B cell (primary cell): ENCODE measurements around the gene BTRC. TPM values are rescaled to one million over a fixed set of nuclear protein-coding genes. Genes with fewer than 3 reads are reported as not detected.
"Not testable (repeated sequence)": the region's sequence is repeated elsewhere in the genome, so short reads cannot be mapped to it uniquely, and the experiment has no call there.

Experiments
- ATAC-seq: fragments of 200-7000 bp; cut with Tn5 transposase; one replicate; pipeline ENCODE4 v1.10.0; 2021; ENCODE audit warnings: low read depth, mild to moderate bottlenecking, moderate number of reproducible peaks, moderate library complexity
- CTCF ChIA-PET: fragments of 350-600 bp; sonication (Branson Sonifier 250); formaldehyde crosslinking; loops from one replicate; lab custom pipeline; 2021; ENCODE audit warnings: antibody characterized with exemption, inconsistent platforms; lab: Charles Lee
- POLR2A ChIA-PET: fragments of 350-600 bp; sonication (Branson Sonifier 250); formaldehyde crosslinking; loops from one replicate; lab custom pipeline; 2021; ENCODE audit warnings: antibody characterized with exemption; lab: Charles Lee
- DNase-seq: peaks from one replicate; pipeline ENCODE4 v3.0.0; 2013
- H2AFZ ChIP-seq: 2 replicates; pipeline ENCODE4 v1.6.1; 2012; ENCODE audit warnings: mild to moderate bottlenecking, low read depth, low read length; ENCODE audit not compliant: insufficient read depth, poor library complexity, severe bottlenecking
- H3K27ac ChIP-seq, 2 donors: 1 replicate in 1 of 2; 2 replicates in 1 of 2; pipeline ENCODE4 v1.5.1; 2012 to 2013; ENCODE audit warnings: low read length in 2 of 2, mild to moderate bottlenecking in 2 of 2, moderate library complexity in 1 of 2
- H3K27me3 ChIP-seq, 4 experiments: fragments of 200-600 bp in 1 of 4; sonication (generic) in 1 of 4; replicated peaks in 1 of 4; 1 replicate in 2 of 4; 2 replicates in 2 of 4; pipeline versions ENCODE4 v1.6.1 to v1.7.0; 2013 to 2016; ENCODE audit warnings: low read length in 3 of 4, mild to moderate bottlenecking in 2 of 4, mixed read lengths in 1 of 4, moderate library complexity in 1 of 4; ENCODE audit not compliant: insufficient read depth in 4 of 4, control insufficient read depth in 3 of 4; ENCODE audit errors: control extremely low read depth in 1 of 4
- H3K36me3 ChIP-seq, 2 experiments: replicated peaks in 1 of 2; 1 replicate in 1 of 2; 2 replicates in 1 of 2; pipeline versions ENCODE4 v1.6.1 to v1.7.1; 2013; ENCODE audit warnings: low read length in 1 of 2; ENCODE audit not compliant: insufficient read depth in 2 of 2, control insufficient read depth in 1 of 2; ENCODE audit errors: control extremely low read depth in 1 of 2, extremely low read depth in 1 of 2
- H3K4me1 ChIP-seq, 2 donors: fragments of 200-600 bp in 1 of 2; sonication (generic) in 1 of 2; 1 replicate in 1 of 2; 2 replicates in 1 of 2; pipeline versions ENCODE4 v1.5.1 to v1.6.1; 2013 to 2017; ENCODE audit warnings: low read length in 2 of 2; ENCODE audit not compliant: control insufficient read depth in 2 of 2, insufficient read depth in 2 of 2
- H3K4me2 ChIP-seq: replicated peaks from 2 replicates; pipeline ENCODE3; 2012; ENCODE audit warnings: mild to moderate bottlenecking, low read depth, low read length; ENCODE audit not compliant: poor library complexity, severe bottlenecking
- H3K4me3 ChIP-seq, 5 experiments: fragments of 200-600 bp in 1 of 5; sonication (generic) in 1 of 5; 1 replicate in 3 of 5; 2 replicates in 2 of 5; pipeline versions ENCODE4 v1.5.1 to v1.7.0; 2011 to 2016; ENCODE audit warnings: low read length in 4 of 5, mild to moderate bottlenecking in 4 of 5, low read depth in 2 of 5, control low read depth in 1 of 5, moderate library complexity in 1 of 5; ENCODE audit not compliant: insufficient read depth in 1 of 5; ENCODE audit errors: control extremely low read depth in 1 of 5, extremely low read depth in 1 of 5
- H3K79me2 ChIP-seq: fragments of 200-600 bp; sonication (generic); one replicate; pipeline ENCODE4 v1.6.0; 2016; ENCODE audit warnings: low read length; ENCODE audit not compliant: control insufficient read depth, insufficient read depth
- H3K9ac ChIP-seq: fragments of 200-600 bp; sonication (generic); 2 replicates; pipeline ENCODE4 v1.6.1; 2017; ENCODE audit warnings: mild to moderate bottlenecking, low read length, moderate library complexity
- H3K9me3 ChIP-seq, 3 donors: one replicate each; pipeline versions ENCODE4 v1.6.1 to v1.7.1; 2013; ENCODE audit warnings: low read length in 2 of 3; ENCODE audit not compliant: control insufficient read depth in 2 of 3, insufficient read depth in 1 of 3; ENCODE audit errors: control extremely low read depth in 1 of 3
- H4K20me1 ChIP-seq: 2 replicates; pipeline ENCODE4 v1.6.0; 2012; ENCODE audit warnings: mild to moderate bottlenecking, low read length; ENCODE audit not compliant: insufficient read depth, control insufficient read depth, poor library complexity, severe bottlenecking
- H3K27ac Mint-ChIP-seq: one replicate; pipeline ENCODE4 v1.8.0; 2021; ENCODE audit warnings: mixed read lengths
- H3K27me3 Mint-ChIP-seq: one replicate; pipeline ENCODE4 v1.8.0; 2021; ENCODE audit warnings: mixed read lengths
- H3K4me1 Mint-ChIP-seq: one replicate; pipeline ENCODE4 v1.8.0; 2021; ENCODE audit warnings: mixed read lengths
- H3K4me3 Mint-ChIP-seq: one replicate; pipeline ENCODE4 v1.8.0; 2021; ENCODE audit warnings: mixed read lengths
- H3K9me3 Mint-ChIP-seq: one replicate; pipeline ENCODE4 v1.8.0; 2022; ENCODE audit warnings: mixed read lengths; ENCODE audit not compliant: insufficient read depth
- CTCF ChIP-seq: fragments of 200-600 bp; IDR thresholded peaks from one replicate; pipeline ENCODE4 v1.8.0; 2022; ENCODE audit warnings: antibody characterized with exemption, mild to moderate bottlenecking
- EZH2 ChIP-seq: IDR thresholded peaks from 2 replicates; pipeline ENCODE4 v1.6.1; 2012; ENCODE audit warnings: borderline replicate concordance, low read depth, mild to moderate bottlenecking, moderate library complexity, low read length; ENCODE audit not compliant: insufficient read depth, poor library complexity, severe bottlenecking
- WGBS: methylation state at CpG from one replicate; pipeline ENCODE4 v1.1.5; 2013; ENCODE audit warnings: missing lambda C conversion rate; ENCODE audit not compliant: insufficient coverage; 5-methylcytosine and 5-hydroxymethylcytosine counted together
- intact Hi-C: fragments of 100-400 bp; cut with micrococcal nuclease; formaldehyde crosslinking; loops from one replicate; pipeline ENCODE4 v1.10.0; 2022
- polyA plus RNA-seq: library from polyadenylated mRNA; depleted of rRNA; stranded (reverse); fragments of >200 nt; gene quantifications from 2 replicates; pipeline ENCODE4 v1.2.3, GENCODE V29; 2012
- total RNA-seq, 2 donors: library from RNA; stranded (reverse); fragments of 120-200 nt in 1 of 2; gene quantifications; 1 replicate in 1 of 2; 2 replicates in 1 of 2; pipeline versions ENCODE4 v1.2.3 to v1.2.4, GENCODE V29; 2013 to 2022

Gene BTRC
- total and polyA plus RNA-seq, 2 donors (not counting 1 experiment from before 2014, with no cell fraction given): 4.3 to 21.9 TPM

DNA sequence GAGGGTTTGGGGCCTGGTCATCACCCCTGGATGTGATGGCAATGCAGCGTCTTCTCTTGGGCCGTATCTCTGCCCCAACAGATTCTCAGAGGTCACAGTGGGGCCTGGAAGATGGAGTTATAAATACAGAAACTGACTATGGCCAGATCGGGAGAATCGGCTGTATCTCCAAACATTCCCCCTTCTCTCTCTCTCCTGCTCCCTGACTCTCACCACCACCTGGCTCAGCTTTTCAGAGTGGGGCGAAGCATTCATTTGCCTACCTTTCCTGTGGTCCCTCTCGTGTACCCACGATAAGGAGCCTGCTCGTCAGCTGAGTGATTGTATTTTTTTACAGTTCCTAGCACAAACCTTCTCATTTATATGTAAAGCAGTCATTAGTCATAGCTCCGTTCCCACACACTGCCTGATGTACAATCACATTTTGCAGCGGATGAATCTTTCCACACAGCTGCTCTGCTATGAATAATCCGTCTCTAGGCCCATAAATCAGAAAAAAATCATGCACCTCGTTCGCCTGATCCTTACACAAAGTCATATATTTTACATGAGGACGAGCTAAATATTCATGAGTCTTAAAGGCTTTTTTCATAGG, 23.2 kb upstream of the BTRC start:
- ChIA-PET CTCF (interaction anchor here (0.9 kb wide), 1 partner anchor 118 kb away, joined by 3 read pairs; no protein-coding TSS in a partner anchor), POLR2A (interaction anchor here (0.7 kb wide), 2 partner anchors 102 to 489 kb away, joined by 3 to 6 read pairs; partner anchors contain the start of gene LBX1)
- Histone ChIP-seq H3K4me2 (no peak overlapping the region), H3K4me1 (no peaks in the 10 kb centered on the region), H2AFZ (no peak overlapping the region), H3K27me3 (peaks cover 0 to 2% (median 1%) of the 10 kb centered on the region in 4 experiments), H4K20me1 (no peaks in the 10 kb centered on the region), H3K9me3 (peaks cover 0 to 8% (median 0%) of the 10 kb centered on the region in 3 donors), H3K79me2 (no peaks in the 10 kb centered on the region), H3K4me3 (no peak overlapping the region), H3K9ac (no peak overlapping the region), H3K27ac (no peak overlapping the region), H3K36me3 (no peaks in the 10 kb centered on the region)
- TF ChIP-seq CTCF: no peak
- TF ChIP-seq EZH2: no peak
- Mint-ChIP-seq H3K9me3 (no peaks in the 10 kb centered on the region), H3K27me3 (peaks cover 35% of the 10 kb centered on the region), H3K4me1 (peaks cover 3% of the 10 kb centered on the region), H3K27ac (no peak overlapping the region), H3K4me3 (no peak overlapping the region)
- ATAC-seq (no peak), DNase-seq (no peak)
- intact Hi-C loops: no loop called here
- 80% methylated on average over 1 of the region's 14 CpGs for WGBS

- no peaks in the 10 kb centered on the region for H4K20me1 ChIP-seq
- no peak overlapping the region for H3K4me3 ChIP-seq
- Mint-ChIP-seq H3K4me3 (no peak overlapping the region), H3K27me3 (peaks cover 30% of the 10 kb centered on the region), H3K4me1 (peaks cover 3% of the 10 kb centered on the region), H3K27ac (no peak overlapping the region), H3K9me3 (no peaks in the 10 kb centered on the region)
- H3K36me3 ChIP-seq: no peaks in the 10 kb centered on the region
- 80% methylated on average over 1 of the region's 2 CpGs for WGBS
- no peak overlapping the region for H3K9ac ChIP-seq
- no peak for TF ChIP-seq CTCF
- TF ChIP-seq EZH2: no peak
- H2AFZ ChIP-seq: no peak overlapping the region
- DNase-seq: no peak
- intact Hi-C loops: no loop called here
- peaks cover 0 to 2% (median 1%) of the 10 kb centered on the region in 4 experiments for H3K27me3 ChIP-seq
- ATAC-seq: no peak
- H3K4me2 ChIP-seq: no peak overlapping the region
- CTCF ChIA-PET: no interaction called here
- no peaks in the 10 kb centered on the region for H3K4me1 ChIP-seq
- no peaks in the 10 kb centered on the region for H3K79me2 ChIP-seq
- H3K9me3 ChIP-seq: peaks cover 0 to 8% (median 0%) of the 10 kb centered on the region in 3 donors
- POLR2A ChIA-PET: no interaction called here
- H3K27ac ChIP-seq: no peak overlapping the region
Measured at GRCh38 chr10:101331956-101332355, 22.0 kb upstream of the BTRC start.

DNA sequence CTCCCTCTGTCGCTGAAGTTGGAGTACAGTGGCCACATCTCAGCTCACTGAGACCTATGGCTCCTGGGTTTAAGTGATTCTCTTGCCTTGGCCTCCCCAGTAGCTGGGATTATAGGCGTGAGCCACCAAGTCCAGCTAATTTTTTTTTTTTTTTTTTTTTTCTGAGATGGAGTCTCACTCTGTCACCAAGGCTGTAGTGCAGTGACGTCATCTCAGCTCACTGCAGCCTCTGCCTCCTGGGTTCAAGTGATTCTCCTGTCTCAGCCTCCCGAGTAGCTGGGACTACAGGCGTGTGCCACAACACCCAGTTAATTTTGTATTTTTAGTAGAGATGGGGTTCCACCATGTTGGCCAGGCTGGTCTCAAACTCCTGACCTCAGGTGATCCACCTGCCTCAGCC, 19.7 kb upstream of the BTRC start:
- intact Hi-C loops, H3K36me3 ChIP-seq, H3K27me3 ChIP-seq, H4K20me1 ChIP-seq, CTCF ChIA-PET, H3K4me3 Mint-ChIP-seq, H3K9ac ChIP-seq, ATAC-seq, H3K9me3 Mint-ChIP-seq, H3K27ac Mint-ChIP-seq, H2AFZ ChIP-seq, H3K4me2 ChIP-seq, H3K4me1 ChIP-seq, H3K9me3 ChIP-seq, DNase-seq, H3K4me3 ChIP-seq, H3K27ac ChIP-seq, H3K4me1 Mint-ChIP-seq, POLR2A ChIA-PET, H3K79me2 ChIP-seq: not testable (repeated sequence)
- 89% methylated on average over 3 of the region's 5 CpGs for WGBS
- H3K27me3 Mint-ChIP-seq: peaks cover 30% of the 10 kb centered on the region
